RPMI7951 (cell line): ENCODE results near the gene EZH1. TPM values are rescaled to one million over a fixed set of nuclear protein-coding genes. Genes with fewer than 3 reads are reported as not detected.
"Not testable (repeated sequence)": the region's sequence is repeated elsewhere in the genome, so short reads cannot be mapped to it uniquely, and the experiment has no call there.

Source experiments
- DNase-seq: peaks from one replicate; pipeline ENCODE4 v3.0.0-alpha.2; 2012; ENCODE audit warnings: low read depth
- total RNA-seq: library from RNA; depleted of rRNA; stranded (reverse); fragments of >200 nt; shearing (Covaris generic); gene quantifications from 2 replicates; pipeline ENCODE4 v1.2.3, GENCODE V29; 2014; rRNA removed

Gene EZH1
- total RNA-seq, 1 experiment from 2014 or later: 8.5 TPM

- DNase-seq: no peak
These were observed 74.7 kb downstream of the EZH1 start for GRCh38 chr17:42669977-42670788.

- no peak for DNase-seq
These were observed 75.2 kb downstream of the EZH1 start for GRCh38 chr17:42669705-42669976.

- peak; percentile 98 for DNase-seq
These were observed 77.5 kb downstream of the EZH1 start for GRCh38 chr17:42667088-42667951.

- DNase-seq: not testable (repeated sequence)
These were observed 78.7 kb downstream of the EZH1 start for GRCh38 chr17:42666126-42666525.

- DNase-seq: no peak
These were observed 79.2 kb downstream of the EZH1 start for GRCh38 chr17:42665581-42666001.

- DNase-seq: peak; percentile 82
These were observed 84.0 kb downstream of the EZH1 start for GRCh38 chr17:42660692-42661345.

GRCh38 chr17:42659932-42660274 lies 84.9 kb downstream of the EZH1 start:
- DNase-seq: not testable (repeated sequence)

- DNase-seq: peak; percentile 85
These were observed 85.5 kb downstream of the EZH1 start, which contains the start of gene TUBG2 for GRCh38 chr17:42659079-42659931. Gene TUBG2 (plus strand): TSS chr17:42659284. CDS start chr17:42659504, 220 bp downstream.

- DNase-seq: no peak
These were observed 86.8 kb downstream of the EZH1 start for GRCh38 chr17:42657824-42658588.

- peak; percentile 84 for DNase-seq
These were observed 89.3 kb downstream of the EZH1 start for GRCh38 chr17:42655528-42655927.

GRCh38 chr17:42653179-42654124 lies 91.4 kb downstream of the EZH1 start:
- DNase-seq: peak; percentile 92

- DNase-seq: no peak
These were observed 93.4 kb downstream of the EZH1 start for GRCh38 chr17:42651392-42651791.

Other genes starting within 250 kb of the EZH1 start
- gene NAGLU, start 208.8 kb downstream of the EZH1 start, total RNA-seq: 12.7 and 15.5 TPM in 2 replicates
- 0.68 and 1.4 TPM in 2 replicates for gene HSD17B1, start 192.1 kb downstream of the EZH1 start, total RNA-seq
- gene COASY, start 182.9 kb downstream of the EZH1 start, total RNA-seq: 13.8 and 17.8 TPM in 2 replicates
- 28.1 and 29.7 TPM in 2 replicates for gene MLX, start 177.9 kb downstream of the EZH1 start, total RNA-seq
- 18.7 and 25.0 TPM in 2 replicates for gene PSMC3IP, start 167.3 kb downstream of the EZH1 start, total RNA-seq
- 25.4 and 28.7 TPM in 2 replicates for gene RETREG3, start 135.7 kb downstream of the EZH1 start, total RNA-seq
- 128 and 148 TPM in 2 replicates for gene TUBG1, start 135.4 kb downstream of the EZH1 start, total RNA-seq
- 19.9 and 21.6 TPM in 2 replicates for gene TUBG2, start 85.8 kb downstream of the EZH1 start, total RNA-seq
- gene PLEKHH3, start 68.0 kb downstream of the EZH1 start, total RNA-seq: 9.9 and 12.5 TPM in 2 replicates
- gene CCR10, start 63.2 kb downstream of the EZH1 start, total RNA-seq: 1.4 and 2.0 TPM in 2 replicates
- 9.6 and 10.2 TPM in 2 replicates for gene CNTNAP1, start 62.5 kb downstream of the EZH1 start, total RNA-seq
- 1.4 and 2.4 TPM in 2 replicates for gene RAMP2, start 16.2 kb upstream of the EZH1 start, total RNA-seq
- gene VPS25, start 28.4 kb upstream of the EZH1 start, total RNA-seq: 106 and 117 TPM in 2 replicates
- 0.20 and 0.24 TPM in 2 replicates for gene WNK4, start 35.6 kb upstream of the EZH1 start, total RNA-seq
- gene COA3, start 53.7 kb upstream of the EZH1 start, total RNA-seq: 102 and 119 TPM in 2 replicates
- 0.98 and 1.1 TPM in 2 replicates for gene CNTD1, start 53.8 kb upstream of the EZH1 start, total RNA-seq
- 65.8 and 75.1 TPM in 2 replicates for gene BECN1, start 79.2 kb upstream of the EZH1 start, total RNA-seq
- gene PSME3, start 88.4 kb upstream of the EZH1 start, total RNA-seq: 74.4 and 96.1 TPM in 2 replicates
- 0.10 and 0.36 TPM in 2 replicates for gene AOC2, start 99.5 kb upstream of the EZH1 start, total RNA-seq
- 0.10 TPM in 1 of 2 replicates, not detected in the other for gene AOC3, start 106.2 kb upstream of the EZH1 start, total RNA-seq
- not detected in 2 replicates for gene G6PC1, start 155.8 kb upstream of the EZH1 start, total RNA-seq
- gene AARSD1, start 219.4 kb upstream of the EZH1 start, total RNA-seq: 20.3 and 22.7 TPM in 2 replicates
- 2.0 and 2.3 TPM in 2 replicates for gene PTGES3L, start 235.0 kb upstream of the EZH1 start, total RNA-seq
- gene RUNDC1, start 235.5 kb upstream of the EZH1 start, total RNA-seq: 4.7 and 5.0 TPM in 2 replicates